Breast epithelium (tissue), 4 donors: Measurements from ENCODE around the gene NAT16. TPM values are rescaled to one million over a fixed set of nuclear protein-coding genes. Genes with fewer than 3 reads are reported as not detected.
"Not testable (repeated sequence)": the region's sequence is repeated elsewhere in the genome, so short reads cannot be mapped to it uniquely, and the experiment has no call there.

Source experiments
- DNase-seq, 2 donors: peaks; one replicate each; pipeline ENCODE4 v3.0.0-alpha.2; 2019; ENCODE audit warnings: low spot score in 2 of 2
- H3K27ac ChIP-seq, 2 donors: fragments of 200-600 bp; sonication (generic) in 1 of 2; one replicate each; pipeline ENCODE4 v1.5.1; 2016 to 2019; ENCODE audit warnings: mild to moderate bottlenecking in 1 of 2
- H3K27me3 ChIP-seq, 2 donors: fragments of 200-600 bp; sonication (generic) in 1 of 2; one replicate each; pipeline versions ENCODE4 v1.5.1 to v1.6.0; 2017 to 2019; ENCODE audit warnings: control low read depth in 1 of 2, mild to moderate bottlenecking in 1 of 2
- H3K36me3 ChIP-seq: fragments of 200-600 bp; one replicate; pipeline ENCODE4 v1.5.1; 2019
- H3K4me1 ChIP-seq, 2 donors: fragments of 200-600 bp; sonication (generic); one replicate each; pipeline ENCODE4 v1.5.1; 2016 to 2019; ENCODE audit warnings: control low read depth in 1 of 2
- H3K4me3 ChIP-seq, 3 donors: fragments of 200-600 bp; sonication (generic); 1 replicate in 2 of 3; 2 replicates in 1 of 3; pipeline ENCODE4 v1.5.1; 2016 to 2019; ENCODE audit warnings: mild to moderate bottlenecking in 3 of 3, moderate library complexity in 2 of 3
- H3K9me3 ChIP-seq, 2 donors: fragments of 200-600 bp; sonication (generic) in 1 of 2; one replicate each; pipeline ENCODE4 v1.5.1; 2016 to 2019; ENCODE audit warnings: control low read depth in 1 of 2
- CTCF ChIP-seq, 3 donors: fragments of 450-650 bp; IDR thresholded peaks; one replicate each; pipeline ENCODE4 v1.5.1; 2016 to 2017; ENCODE audit warnings: antibody characterized with exemption in 3 of 3, mild to moderate bottlenecking in 3 of 3, moderate library complexity in 3 of 3
- POLR2A ChIP-seq: fragments of 450-650 bp; IDR thresholded peaks from one replicate; pipeline ENCODE4 v1.6.1; 2016; ENCODE audit warnings: antibody characterized with exemption, mild to moderate bottlenecking, moderate library complexity
- POLR2AphosphoS5 ChIP-seq, 3 donors: sonication (generic); formaldehyde crosslinking; IDR thresholded peaks; one replicate each; pipeline ENCODE4 v1.6.1; 2017; ENCODE audit warnings: antibody characterized with exemption in 3 of 3
- intact Hi-C: fragments of 100-400 bp; cut with DNase I; formaldehyde crosslinking; loops from one replicate; pipeline ENCODE4 v1.15.1; 2023; ENCODE audit warnings: low total_unique reads
- total RNA-seq, 3 donors: library from RNA; depleted of rRNA; stranded (reverse); fragments of >200 nt; gene quantifications; one replicate each; pipeline ENCODE4 v1.1.0, GENCODE V29; 2016

Gene NAT16
- total RNA-seq, 3 donors from 2014 or later, result not detected

GRCh38 chr7:101201695-101202602, 21.9 kb upstream of the NAT16 start:
- Histone ChIP-seq H3K9me3 (no peaks in the 10 kb centered on the region), H3K36me3 (no peaks in the 10 kb centered on the region), H3K27me3 (peaks cover 0 to 41% of the 10 kb centered on the region in 2 donors), H3K27ac (no peak overlapping the region), H3K4me3 (peak overlapping the region in 2 of 3 donors; percentile 33 to 59), H3K4me1 (no peaks in the 10 kb centered on the region)
- no peak for DNase-seq
- TF ChIP-seq POLR2AphosphoS5 (IDR thresholded peaks at IDR 0.05), result no peak
- no peak for TF ChIP-seq POLR2A
- TF ChIP-seq CTCF (IDR thresholded peaks at IDR 0.05), result no peak
- intact Hi-C loops, result loop anchor here (10.0 kb wide), 1 partner anchor 53 kb away; no protein-coding TSS in a partner anchor

- no peaks in the 10 kb centered on the region for H3K36me3 ChIP-seq
- intact Hi-C loops, result loop anchor here (10.0 kb wide), 1 partner anchor 54 kb away; no protein-coding TSS in a partner anchor
- no peak within 1 kb of the TSS for H3K27ac ChIP-seq
- H3K9me3 ChIP-seq, result no peaks in the 10 kb centered on the region
- TF ChIP-seq CTCF (IDR thresholded peaks at IDR 0.05) (no peak), POLR2AphosphoS5 (IDR thresholded peaks at IDR 0.05) (no peak), POLR2A (no peak)
- peaks cover 0 to 41% of the 10 kb centered on the region in 2 donors for H3K27me3 ChIP-seq
- no peak for DNase-seq
- no peaks in the 10 kb centered on the region for H3K4me1 ChIP-seq
- H3K4me3 ChIP-seq, result peak within 1 kb of the TSS in 2 of 3 donors; percentile 33 to 59
Measured at GRCh38 chr7:101200862-101201599, 20.9 kb upstream of the NAT16 start, which contains the start of gene MOGAT3. Gene MOGAT3 (minus strand): TSS chr7:101201036. CDS start chr7:101200854, 182 bp downstream.

GRCh38 chr7:101200504-101200861, 20.4 kb upstream of the NAT16 start:
- Histone ChIP-seq H3K9me3 (no peaks in the 10 kb centered on the region), H3K27ac (no peak overlapping the region), H3K27me3 (peaks cover 0 to 45% of the 10 kb centered on the region in 2 donors), H3K4me1 (no peaks in the 10 kb centered on the region), H3K36me3 (no peaks in the 10 kb centered on the region), H3K4me3 (no peak overlapping the region)
- intact Hi-C loops, result loop anchor here (10.0 kb wide), 1 partner anchor 54 kb away; no protein-coding TSS in a partner anchor
- DNase-seq, result no peak
- no peak for TF ChIP-seq POLR2AphosphoS5 (IDR thresholded peaks at IDR 0.05)
- no peak for TF ChIP-seq POLR2A
- no peak for TF ChIP-seq CTCF (IDR thresholded peaks at IDR 0.05)

- H3K36me3 ChIP-seq, H3K9me3 ChIP-seq, DNase-seq, H3K4me3 ChIP-seq, intact Hi-C loops, H3K4me1 ChIP-seq, H3K27ac ChIP-seq: not testable (repeated sequence)
- H3K27me3 ChIP-seq, result peaks cover 0 to 45% of the 10 kb centered on the region in 2 donors
Measured at GRCh38 chr7:101199522-101199921, 19.4 kb upstream of the NAT16 start.

GRCh38 chr7:101198476-101198875, 18.4 kb upstream of the NAT16 start:
- H3K4me1 ChIP-seq, result no peaks in the 10 kb centered on the region
- no peak overlapping the region for H3K27ac ChIP-seq
- H3K9me3 ChIP-seq, result no peaks in the 10 kb centered on the region
- peaks cover 0 to 45% of the 10 kb centered on the region in 2 donors for H3K27me3 ChIP-seq
- intact Hi-C loops, result no loop called here
- no peaks in the 10 kb centered on the region for H3K36me3 ChIP-seq
- DNase-seq, result no peak
- H3K4me3 ChIP-seq, result no peak overlapping the region
- no peak for TF ChIP-seq POLR2A
- no peak for TF ChIP-seq POLR2AphosphoS5 (IDR thresholded peaks at IDR 0.05)
- TF ChIP-seq CTCF (IDR thresholded peaks at IDR 0.05), result no peak
